Urothelium cell line (cell line): Measurements from ENCODE around the gene TSHZ3.

Experiments
- DNase-seq: peaks from one replicate; pipeline ENCODE4 v3.0.0; 2011; ENCODE audit warnings: low spot score, mixed read lengths
- FAIRE-seq: peaks from 2 replicates; lab custom pipeline; 2011; peaks lifted over from hg19 to GRCh38; lab: Jason Lieb, UNC

TSHZ3 gene

GRCh38 chr19:31266731-31267130, 82.5 kb downstream of the TSHZ3 start:
- no peak for DNase-seq
- FAIRE-seq, result no peak

GRCh38 chr19:31266196-31266595, 83.0 kb downstream of the TSHZ3 start:
- FAIRE-seq, result no peak
- no peak for DNase-seq

GRCh38 chr19:31264041-31264778, 85.0 kb downstream of the TSHZ3 start:
- FAIRE-seq (no peak), DNase-seq (no peak)

GRCh38 chr19:31263328-31263727, 85.9 kb downstream of the TSHZ3 start:
- FAIRE-seq, result no peak

GRCh38 chr19:31262725-31263191, 86.5 kb downstream of the TSHZ3 start:
- FAIRE-seq, result no peak

More at GRCh38 chr19:31263328-31263727, 85.9 kb downstream of the TSHZ3 start:
- DNase-seq, result no peak

GRCh38 chr19:31261603-31262212, 87.5 kb downstream of the TSHZ3 start:
- FAIRE-seq, result no peak
- no peak for DNase-seq

More at GRCh38 chr19:31262725-31263191, 86.5 kb downstream of the TSHZ3 start:
- DNase-seq, result no peak

GRCh38 chr19:31261019-31261602, 88.1 kb downstream of the TSHZ3 start:
- FAIRE-seq (no peak), DNase-seq (no peak)

GRCh38 chr19:31260171-31260933, 88.9 kb downstream of the TSHZ3 start:
- no peak for DNase-seq
- FAIRE-seq, result no peak

- DNase-seq, result no peak
- no peak for FAIRE-seq
These were observed 90.8 kb downstream of the TSHZ3 start for GRCh38 chr19:31258211-31259052.

GRCh38 chr19:31257426-31258130, 91.7 kb downstream of the TSHZ3 start:
- no peak for DNase-seq
- no peak for FAIRE-seq

GRCh38 chr19:31257025-31257424, 92.2 kb downstream of the TSHZ3 start:
- DNase-seq (no peak), FAIRE-seq (no peak)

GRCh38 chr19:31256593-31256960, 92.7 kb downstream of the TSHZ3 start:
- no peak for FAIRE-seq
- DNase-seq, result no peak

- no peak for FAIRE-seq
- no peak for DNase-seq
These were observed 93.2 kb downstream of the TSHZ3 start for GRCh38 chr19:31255831-31256592.

GRCh38 chr19:31255174-31255799, 93.9 kb downstream of the TSHZ3 start:
- DNase-seq (no peak), FAIRE-seq (no peak)

GRCh38 chr19:31254611-31255010, 94.6 kb downstream of the TSHZ3 start:
- no peak for FAIRE-seq
- peak; percentile 29 for DNase-seq

- peak; percentile 91 for DNase-seq
- peak; percentile 96 for FAIRE-seq
These were observed 95.1 kb downstream of the TSHZ3 start for GRCh38 chr19:31254180-31254551.

- no peak for DNase-seq
- FAIRE-seq, result no peak
These were observed 95.6 kb downstream of the TSHZ3 start for GRCh38 chr19:31253526-31254179.

GRCh38 chr19:31252441-31252840, 96.8 kb downstream of the TSHZ3 start:
- FAIRE-seq, result no peak
- no peak for DNase-seq
